Hepatocyte (in vitro differentiated cells): ENCODE data around the gene TBX15. TPM values are rescaled to one million over a fixed set of nuclear protein-coding genes. Genes with fewer than 3 reads are reported as not detected.

Experiments used
- DNase-seq: peaks from one replicate; pipeline ENCODE4 v3.0.0-alpha.2; 2016; ENCODE audit warnings: low spot score
- H2AFZ ChIP-seq: fragments of 200-600 bp; sonication (generic); 2 replicates; pipeline ENCODE4 v1.6.0; 2016; ENCODE audit warnings: antibody characterized with exemption, mild to moderate bottlenecking
- H3K27ac ChIP-seq: fragments of 200-600 bp; sonication (generic); 2 replicates; pipeline ENCODE4 v1.5.1; 2016; ENCODE audit warnings: mild to moderate bottlenecking
- H3K27me3 ChIP-seq: fragments of 200-600 bp; sonication (generic); 2 replicates; pipeline ENCODE4 v1.6.1; 2016
- H3K36me3 ChIP-seq: fragments of 200-600 bp; sonication (generic); replicated peaks from 2 replicates; pipeline ENCODE4 v1.5.1; 2016; ENCODE audit warnings: low read depth; ENCODE audit not compliant: insufficient read depth
- H3K4me1 ChIP-seq: fragments of 200-600 bp; sonication (generic); 2 replicates; pipeline ENCODE4 v1.5.1; 2016; ENCODE audit warnings: mild to moderate bottlenecking, moderate library complexity; ENCODE audit not compliant: insufficient read depth
- H3K4me2 ChIP-seq: fragments of 200-600 bp; sonication (generic); 2 replicates; pipeline ENCODE4 v1.6.0; 2016
- H3K4me3 ChIP-seq: fragments of 200-600 bp; sonication (generic); 2 replicates; pipeline ENCODE4 v1.5.1; 2016; ENCODE audit warnings: mild to moderate bottlenecking
- H3K79me2 ChIP-seq: fragments of 200-600 bp; sonication (generic); 2 replicates; pipeline ENCODE4 v1.6.0; 2017; ENCODE audit warnings: mild to moderate bottlenecking
- H3K9me2 ChIP-seq: fragments of 200-600 bp; sonication (generic); replicated peaks from 2 replicates; pipeline ENCODE4 v1.6.0; 2017; ENCODE audit warnings: mild to moderate bottlenecking; ENCODE audit not compliant: insufficient read depth
- H3K9me3 ChIP-seq: fragments of 200-600 bp; sonication (generic); 2 replicates; pipeline ENCODE4 v1.5.1; 2016; ENCODE audit warnings: low read depth, mild to moderate bottlenecking
- H4K20me1 ChIP-seq: fragments of 200-600 bp; sonication (generic); 2 replicates; pipeline ENCODE4 v1.6.0; 2016; ENCODE audit warnings: mild to moderate bottlenecking; ENCODE audit not compliant: insufficient read depth, poor library complexity, severe bottlenecking
- CTCF ChIP-seq: fragments of 200-600 bp; sonication (generic); IDR thresholded peaks from 2 replicates; pipeline ENCODE4 v1.5.1; 2016; ENCODE audit warnings: antibody characterized with exemption, mild to moderate bottlenecking; ENCODE audit not compliant: poor library complexity
- EZH2 ChIP-seq: fragments of 200-600 bp; sonication (generic); IDR thresholded peaks from 2 replicates; pipeline ENCODE4 v1.6.1; 2016; ENCODE audit warnings: antibody characterized with exemption, mild to moderate bottlenecking, borderline replicate concordance
- EZH2phosphoT487 ChIP-seq: fragments of 200-600 bp; sonication (generic); IDR thresholded peaks from one replicate; pipeline ENCODE4 v1.6.1; 2018; ENCODE audit warnings: antibody characterized with exemption, mild to moderate bottlenecking, low read depth, moderate library complexity; ENCODE audit not compliant: unreplicated experiment, severe bottlenecking
- WGBS: methylation state at CpG from one replicate; pipeline ENCODE4 v1.1.6; 2016; ENCODE audit warnings: low lambda C conversion rate; ENCODE audit errors: missing lambda C conversion rate; 5-methylcytosine and 5-hydroxymethylcytosine counted together
- polyA plus RNA-seq: library from polyadenylated mRNA; unstranded; fragments of >200 nt; fragmentation: Nextera tagmentation; extraction: Ambion mirVana; gene quantifications from 2 replicates; pipeline ENCODE4 v1.2.1, GENCODE V29; 2016
- total RNA-seq: library from RNA; depleted of rRNA; stranded (reverse); fragments of >200 nt; gene quantifications from 2 replicates; pipeline ENCODE4 v1.2.3, GENCODE V29; 2014

The TBX15 gene
- total and polyA plus RNA-seq, 2 experiments from 2014 or later = 1.6 to 3.8 TPM

GRCh38 chr1:118896416-118896815, 91.7 kb downstream of the TBX15 start:
- no peaks in the 10 kb centered on the region for H3K79me2 ChIP-seq
- H4K20me1 ChIP-seq = no peaks in the 10 kb centered on the region
- H3K27me3 ChIP-seq = no peaks in the 10 kb centered on the region
- TF ChIP-seq CTCF (no peak), EZH2phosphoT487 (no peak), EZH2 (no peak)
- no peak overlapping the region for H3K4me2 ChIP-seq
- no peaks in the 10 kb centered on the region for H3K9me3 ChIP-seq
- no peaks in the 10 kb centered on the region for H3K36me3 ChIP-seq
- H3K9me2 ChIP-seq = no peaks in the 10 kb centered on the region
- H3K27ac ChIP-seq = no peak overlapping the region
- no peak overlapping the region for H2AFZ ChIP-seq
- no peak overlapping the region for H3K4me3 ChIP-seq
- H3K4me1 ChIP-seq = no peaks in the 10 kb centered on the region
- DNase-seq = no peak

GRCh38 chr1:118894836-118895235, 93.3 kb downstream of the TBX15 start:
- 100% methylated on average over 3 of the region's 3 CpGs for WGBS
- Histone ChIP-seq H3K27me3 (no peaks in the 10 kb centered on the region), H3K36me3 (no peaks in the 10 kb centered on the region), H3K27ac (no peak overlapping the region), H4K20me1 (no peaks in the 10 kb centered on the region), H3K4me1 (no peaks in the 10 kb centered on the region), H3K4me3 (no peak overlapping the region), H3K9me3 (no peaks in the 10 kb centered on the region), H3K9me2 (no peaks in the 10 kb centered on the region), H3K79me2 (no peaks in the 10 kb centered on the region), H3K4me2 (no peak overlapping the region), H2AFZ (no peak overlapping the region)
- no peak for DNase-seq
- TF ChIP-seq CTCF (no peak), EZH2 (no peak), EZH2phosphoT487 (no peak)

- Histone ChIP-seq H4K20me1 (no peaks in the 10 kb centered on the region), H3K27ac (no peak overlapping the region), H3K9me3 (no peaks in the 10 kb centered on the region), H3K4me3 (no peak overlapping the region), H3K4me2 (no peak overlapping the region), H3K36me3 (no peaks in the 10 kb centered on the region), H3K27me3 (no peaks in the 10 kb centered on the region), H2AFZ (no peak overlapping the region), H3K79me2 (no peaks in the 10 kb centered on the region), H3K4me1 (no peaks in the 10 kb centered on the region), H3K9me2 (no peaks in the 10 kb centered on the region)
- no peak for TF ChIP-seq EZH2phosphoT487
- TF ChIP-seq CTCF = no peak
- TF ChIP-seq EZH2 = no peak
- no peak for DNase-seq
- WGBS = 88% methylated on average over 5 of the region's 5 CpGs
These were observed 97.2 kb downstream of the TBX15 start for GRCh38 chr1:118890851-118891384.

- Histone ChIP-seq H3K27ac (no peak overlapping the region), H2AFZ (no peak overlapping the region), H4K20me1 (no peaks in the 10 kb centered on the region), H3K36me3 (no peaks in the 10 kb centered on the region), H3K4me1 (no peaks in the 10 kb centered on the region), H3K79me2 (no peaks in the 10 kb centered on the region), H3K27me3 (no peaks in the 10 kb centered on the region), H3K9me3 (no peaks in the 10 kb centered on the region), H3K4me3 (no peak overlapping the region), H3K9me2 (no peaks in the 10 kb centered on the region), H3K4me2 (no peak overlapping the region)
- 92% methylated on average over 4 of the region's 4 CpGs for WGBS
- DNase-seq = no peak
- no peak for TF ChIP-seq EZH2phosphoT487
- TF ChIP-seq EZH2 = no peak
- no peak for TF ChIP-seq CTCF
These were observed 103.2 kb downstream of the TBX15 start for GRCh38 chr1:118884946-118885345.
